Natural killer cell (primary cell): ENCODE data around the gene MLPH. TPM values are rescaled to one million over a fixed set of nuclear protein-coding genes. Genes with fewer than 3 reads are reported as not detected.

ENCODE experiments used
- ATAC-seq, 3 donors: fragments of 150-1000 bp in 2 of 3; fragments of 200-7000 bp in 1 of 3; cut with Tn5 transposase; 1 replicate in 1 of 3; 2 replicates in 2 of 3; pipeline ENCODE4 v1.10.0; 2021; ENCODE audit warnings: mild to moderate bottlenecking in 2 of 3, moderate library complexity in 2 of 3
- DNase-seq, 2 donors: peaks; one replicate each; pipeline versions ENCODE4 v3.0.0 to v3.0.0-alpha.2; 2013 to 2021; ENCODE audit warnings: mixed read lengths in 1 of 2
- H3K27ac ChIP-seq: one replicate; pipeline ENCODE4 v1.5.1; 2013; ENCODE audit warnings: mild to moderate bottlenecking, low read length
- H3K27me3 ChIP-seq: one replicate; pipeline ENCODE4 v1.6.1; 2013; ENCODE audit warnings: low read length; ENCODE audit not compliant: control insufficient read depth, insufficient read depth
- H3K36me3 ChIP-seq: one replicate; pipeline ENCODE4 v1.6.1; 2013; ENCODE audit warnings: low read length; ENCODE audit not compliant: control insufficient read depth, insufficient read depth
- H3K4me1 ChIP-seq: one replicate; pipeline ENCODE4 v1.6.1; 2013; ENCODE audit warnings: low read length; ENCODE audit not compliant: control insufficient read depth, insufficient read depth
- H3K4me3 ChIP-seq: one replicate; pipeline ENCODE4 v1.5.1; 2013; ENCODE audit warnings: low read length
- H3K9me3 ChIP-seq: one replicate; pipeline ENCODE4 v1.6.1; 2013; ENCODE audit warnings: low read length; ENCODE audit not compliant: control insufficient read depth, insufficient read depth
- H3K27ac Mint-ChIP-seq, 2 donors: one replicate each; pipeline ENCODE4 v1.8.0; 2022; ENCODE audit warnings: mild to moderate bottlenecking in 2 of 2, mixed read lengths in 2 of 2, moderate library complexity in 1 of 2
- H3K27me3 Mint-ChIP-seq, 2 donors: one replicate each; pipeline ENCODE4 v1.8.0; 2022; ENCODE audit warnings: low read depth in 2 of 2, mixed read lengths in 2 of 2
- H3K36me3 Mint-ChIP-seq: one replicate; pipeline ENCODE4 v1.8.0; 2022; ENCODE audit warnings: mixed read lengths
- H3K4me1 Mint-ChIP-seq, 2 donors: one replicate each; pipeline ENCODE4 v1.8.0; 2022; ENCODE audit warnings: mixed read lengths in 2 of 2
- H3K4me3 Mint-ChIP-seq: one replicate; pipeline ENCODE4 v1.8.0; 2022; ENCODE audit warnings: mild to moderate bottlenecking, moderate library complexity, mixed read lengths
- H3K9me3 Mint-ChIP-seq, 2 donors: one replicate each; pipeline ENCODE4 v1.8.0; 2022; ENCODE audit warnings: mixed read lengths in 2 of 2
- CTCF ChIP-seq: fragments of 200-600 bp; IDR thresholded peaks from one replicate; pipeline ENCODE4 v1.8.0; 2022; ENCODE audit warnings: antibody characterized with exemption
- WGBS: methylation state at CpG from one replicate; pipeline ENCODE4 v1.1.7; 2013; ENCODE audit warnings: missing lambda C conversion rate; ENCODE audit not compliant: insufficient coverage; 5-methylcytosine and 5-hydroxymethylcytosine counted together
- intact Hi-C: fragments of 100-400 bp; cut with micrococcal nuclease; formaldehyde crosslinking; loops from one replicate; pipeline ENCODE4 v1.14.2; 2022
- total RNA-seq, 4 donors: library from RNA; stranded (reverse); fragments of 120-200 nt in 1 of 4; gene quantifications; one replicate each; pipeline versions ENCODE4 v1.2.3 to v1.2.4, GENCODE V29; 2013 to 2022

Gene MLPH
- total RNA-seq, 3 donors from 2014 or later (not counting 1 experiment from before 2014, with no cell fraction given): not detected

DNA sequence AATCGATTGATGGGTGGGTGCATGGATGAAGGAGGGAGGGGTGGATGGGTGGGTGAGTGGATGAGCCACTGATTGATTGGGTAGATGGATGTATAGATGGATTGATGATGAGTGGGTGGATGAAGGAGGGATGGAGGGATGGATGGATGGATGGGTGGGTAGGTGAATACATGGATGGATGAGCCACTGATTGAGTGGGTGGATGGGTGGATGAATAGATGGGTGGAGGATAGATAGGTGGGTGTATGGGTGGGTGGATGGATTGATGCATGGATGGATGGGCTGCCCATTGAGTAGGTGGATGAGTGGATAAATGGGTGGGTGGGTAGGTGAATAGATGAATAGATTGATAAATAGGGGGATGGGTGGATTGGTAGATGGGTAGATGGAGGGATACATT, 30.9 kb downstream of the MLPH start:
- DNase-seq: no peak
- no peaks in the 10 kb centered on the region for H3K27me3 ChIP-seq
- no peaks in the 10 kb centered on the region for H3K9me3 ChIP-seq
- H3K27me3 Mint-ChIP-seq: no peaks in the 10 kb centered on the region
- no peak overlapping the region for H3K4me3 ChIP-seq
- H3K4me1 Mint-ChIP-seq: no peaks in the 10 kb centered on the region
- H3K4me3 Mint-ChIP-seq: no peak overlapping the region
- no peaks in the 10 kb centered on the region for H3K4me1 ChIP-seq
- H3K9me3 Mint-ChIP-seq: no peaks in the 10 kb centered on the region
- H3K36me3 Mint-ChIP-seq: no peaks in the 10 kb centered on the region
- H3K27ac ChIP-seq: no peak overlapping the region
- intact Hi-C loops: no loop called here
- ATAC-seq: no peak
- H3K36me3 ChIP-seq: no peaks in the 10 kb centered on the region
- H3K27ac Mint-ChIP-seq: no peak overlapping the region
- 88% methylated on average over 1 of the region's 1 CpG for WGBS
- no peak for TF ChIP-seq CTCF

- H3K4me3 Mint-ChIP-seq: no peak overlapping the region
- WGBS: 83% methylated on average over 14 of the region's 14 CpGs
- no peak overlapping the region for H3K4me3 ChIP-seq
These were observed 32.6 kb downstream of the MLPH start for GRCh38 chr2:237519506-237520245.

DNA sequence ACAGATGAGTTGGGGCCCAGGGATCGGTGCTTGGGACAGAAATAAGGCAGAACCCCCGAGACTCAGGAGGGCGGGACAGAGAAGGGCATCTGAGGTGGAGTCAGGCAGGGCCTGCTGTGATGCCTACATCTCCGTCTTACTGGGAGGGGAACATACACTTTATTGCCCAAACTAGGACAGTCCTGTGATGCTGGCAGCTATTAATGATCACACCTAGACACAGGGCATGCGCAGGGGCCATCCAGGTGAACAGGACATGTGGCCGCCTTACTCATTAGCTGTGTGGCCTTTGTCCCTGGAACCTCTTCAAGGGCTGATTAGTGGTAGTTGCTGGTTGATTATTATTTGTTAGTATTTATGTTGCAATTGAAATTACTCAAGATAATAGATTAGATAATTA, 33.2 kb downstream of the MLPH start:
- no peak for TF ChIP-seq CTCF
- no peaks in the 10 kb centered on the region for H3K36me3 ChIP-seq
- Mint-ChIP-seq H3K36me3 (no peaks in the 10 kb centered on the region), H3K27ac (no peak overlapping the region), H3K4me1 (no peaks in the 10 kb centered on the region), H3K27me3 (no peaks in the 10 kb centered on the region), H3K9me3 (no peaks in the 10 kb centered on the region), H3K4me3 (no peak overlapping the region)
- H3K27me3 ChIP-seq: no peaks in the 10 kb centered on the region
- H3K4me1 ChIP-seq: no peaks in the 10 kb centered on the region
- ATAC-seq (no peak), DNase-seq (no peak)
- intact Hi-C loops: no loop called here
- H3K27ac ChIP-seq: no peak overlapping the region
- no peak overlapping the region for H3K4me3 ChIP-seq
- no peaks in the 10 kb centered on the region for H3K9me3 ChIP-seq
- 92% methylated on average over 6 of the region's 6 CpGs for WGBS

More at GRCh38 chr2:237519506-237520245, 32.6 kb downstream of the MLPH start:
- DNase-seq: no peak
- Histone ChIP-seq H3K9me3 (no peaks in the 10 kb centered on the region), H3K36me3 (no peaks in the 10 kb centered on the region), H3K27ac (no peak overlapping the region), H3K27me3 (no peaks in the 10 kb centered on the region), H3K4me1 (no peaks in the 10 kb centered on the region)
- intact Hi-C loops: no loop called here
- Mint-ChIP-seq H3K27ac (no peak overlapping the region), H3K9me3 (no peaks in the 10 kb centered on the region), H3K4me1 (no peaks in the 10 kb centered on the region), H3K27me3 (no peaks in the 10 kb centered on the region), H3K36me3 (no peaks in the 10 kb centered on the region)
- TF ChIP-seq CTCF: no peak
- ATAC-seq: no peak

GRCh38 chr2:237524631-237525030, 37.6 kb downstream of the MLPH start:
- Mint-ChIP-seq H3K36me3 (no peaks in the 10 kb centered on the region), H3K4me1 (no peaks in the 10 kb centered on the region), H3K4me3 (no peak overlapping the region), H3K27me3 (no peaks in the 10 kb centered on the region), H3K27ac (no peak overlapping the region), H3K9me3 (no peaks in the 10 kb centered on the region)
- Histone ChIP-seq H3K9me3 (no peaks in the 10 kb centered on the region), H3K36me3 (no peaks in the 10 kb centered on the region), H3K27ac (no peak overlapping the region), H3K4me1 (no peaks in the 10 kb centered on the region), H3K27me3 (no peaks in the 10 kb centered on the region), H3K4me3 (no peak overlapping the region)
- no peak for TF ChIP-seq CTCF
- 79% methylated on average over 6 of the region's 6 CpGs for WGBS
- ATAC-seq: no peak
- no peak for DNase-seq
- intact Hi-C loops: no loop called here
